ENCODE results near the gene ZP2. TPM values are rescaled to one million over a fixed set of nuclear protein-coding genes. Genes with fewer than 3 reads are reported as not detected.

The ZP2 gene
- total and polyA plus RNA-seq, 9 of the 15 experiments (the other 6 are each of a cell fraction or from before 2014, with no cell fraction given) = not detected

DNA sequence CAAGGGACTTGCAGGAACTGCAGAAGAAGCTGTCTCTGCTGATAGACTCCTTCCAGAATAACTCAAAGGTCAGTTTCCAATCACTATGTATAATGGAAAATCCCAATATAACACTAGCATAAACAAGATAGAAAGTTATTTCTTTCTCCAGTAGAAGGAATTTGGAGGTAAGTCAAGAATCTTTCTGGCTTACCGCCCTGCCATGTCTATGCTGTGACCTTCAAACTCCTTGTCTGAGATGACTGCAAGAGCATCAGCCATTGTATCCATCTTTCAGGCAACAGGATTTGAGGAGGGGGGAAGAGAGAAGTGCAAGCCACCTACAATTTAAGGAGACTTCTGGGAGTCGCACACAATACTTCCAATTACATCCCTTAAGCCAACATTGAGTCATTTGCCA, 50.2 kb downstream of the ZP2 start:
- FAIRE-seq (no peak), ATAC-seq (no peak), DNase-seq (ENCODE audit: extremely low read depth in 1 of 4, low spot score in 3 of 4) (no peak)
- Histone ChIP-seq H3K4me2 (ENCODE audit: insufficient read depth, low read length) (no peak overlapping the region), H3K27me3 (ENCODE audit: control insufficient read depth in 2 of 2, insufficient read depth in 2 of 2, low read length in 2 of 2) (no peaks in the 10 kb centered on the region), H2AFZ (ENCODE audit: low read depth, low read length) (no peak overlapping the region), H4K20me1 (replicated peaks; ENCODE audit: control insufficient read depth, insufficient read depth, low read length) (no peaks in the 10 kb centered on the region), H3K27ac (ENCODE audit: extremely low read depth, low read depth, low read length) (no peak overlapping the region), H3K9me3 (replicated peaks; ENCODE audit: control insufficient read depth, insufficient read depth, low read depth, low read length) (no peaks in the 10 kb centered on the region), H3K4me3 (no peak overlapping the region), H3K9ac (ENCODE audit: insufficient read depth in 1 of 2, low read depth in 2 of 2, low read length in 2 of 2) (no peak overlapping the region), H3K9me1 (ENCODE audit: control insufficient read depth, insufficient read depth, low read length) (no peaks in the 10 kb centered on the region), H3K4me1 (replicated peaks in 1 of 2; ENCODE audit: control insufficient read depth in 2 of 2, insufficient read depth in 2 of 2, low read length in 2 of 2) (peaks cover 10 to 17% of the 10 kb centered on the region in 2 experiments), H3K36me3 (ENCODE audit: control insufficient read depth, insufficient read depth, low read length) (peaks cover 26% of the 10 kb centered on the region), H3K79me2 (ENCODE audit: control insufficient read depth, insufficient read depth, low read length) (peaks cover 3% of the 10 kb centered on the region; the same call in 1 of the 3 replicates)
- 85% methylated on average over 2 of the region's 2 CpGs for WGBS (ENCODE audit: insufficient coverage, low coverage, missing lambda C conversion rate)
- intact Hi-C loops (cut with micrococcal nuclease) (no loop called here), in situ Hi-C loops (cut with MboI) (no loop called here)
- ChIA-PET POLR2A (interaction anchor here (1.3 to 1.4 kb wide), 2 partner anchors 11 to 140 kb away, joined by 3 to 5 read pairs; partner anchors contain the start of gene DNAH3), CTCF (ENCODE audit: low intra/inter-chr PET ratio) (no interaction called here)
- no TSS peak for BruUV-seq (replicated peaks)
- TF ChIP-seq, protein P1, sequence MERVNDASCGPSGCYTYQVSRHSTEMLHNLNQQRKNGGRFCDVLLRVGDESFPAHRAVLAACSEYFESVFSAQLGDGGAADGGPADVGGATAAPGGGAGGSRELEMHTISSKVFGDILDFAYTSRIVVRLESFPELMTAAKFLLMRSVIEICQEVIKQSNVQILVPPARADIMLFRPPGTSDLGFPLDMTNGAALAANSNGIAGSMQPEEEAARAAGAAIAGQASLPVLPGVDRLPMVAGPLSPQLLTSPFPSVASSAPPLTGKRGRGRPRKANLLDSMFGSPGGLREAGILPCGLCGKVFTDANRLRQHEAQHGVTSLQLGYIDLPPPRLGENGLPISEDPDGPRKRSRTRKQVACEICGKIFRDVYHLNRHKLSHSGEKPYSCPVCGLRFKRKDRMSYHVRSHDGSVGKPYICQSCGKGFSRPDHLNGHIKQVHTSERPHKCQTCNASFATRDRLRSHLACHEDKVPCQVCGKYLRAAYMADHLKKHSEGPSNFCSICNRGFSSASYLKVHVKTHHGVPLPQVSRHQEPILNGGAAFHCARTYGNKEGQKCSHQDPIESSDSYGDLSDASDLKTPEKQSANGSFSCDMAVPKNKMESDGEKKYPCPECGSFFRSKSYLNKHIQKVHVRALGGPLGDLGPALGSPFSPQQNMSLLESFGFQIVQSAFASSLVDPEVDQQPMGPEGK (CRISPR knock-in tag; IDR thresholded peaks at IDR 0.05; ENCODE audit: borderline replicate concordance) = no peak
- TF ChIP-seq ZNF121 (CRISPR knock-in tag; conservative IDR thresholded peaks at IDR 0.05) (no peak), MCM5 (IDR thresholded peaks at IDR 0.05; ENCODE audit: low read depth) (no peak)
- TF ChIP-seq, protein P2, sequence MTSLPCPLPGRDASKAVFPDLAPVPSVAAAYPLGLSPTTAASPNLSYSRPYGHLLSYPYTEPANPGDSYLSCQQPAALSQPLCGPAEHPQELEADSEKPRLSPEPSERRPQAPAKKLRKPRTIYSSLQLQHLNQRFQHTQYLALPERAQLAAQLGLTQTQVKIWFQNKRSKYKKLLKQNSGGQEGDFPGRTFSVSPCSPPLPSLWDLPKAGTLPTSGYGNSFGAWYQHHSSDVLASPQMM (CRISPR knock-in tag; IDR thresholded peaks at IDR 0.05) = no peak
